Measurements from ENCODE around the gene NUCB1. TPM values are rescaled to one million over a fixed set of nuclear protein-coding genes. Genes with fewer than 3 reads are reported as not detected.

The NUCB1 gene
- total RNA-seq, 1 donor from 2014 or later = 164 TPM

- no peak for FAIRE-seq
- H4K20me1 ChIP-seq (ENCODE audit: insufficient read depth, low read length) = peaks cover 14% of the 10 kb centered on the region
- Mint-ChIP-seq H3K27ac (ENCODE audit: unreplicated experiment) (peak overlapping the region; percentile 80), H3K4me1 (ENCODE audit: low read depth, unreplicated experiment) (peaks cover 31% of the 10 kb centered on the region), H3K36me3 (ENCODE audit: low read depth, unreplicated experiment) (peaks cover 20% of the 10 kb centered on the region), H3K4me3 (ENCODE audit: unreplicated experiment) (no peak overlapping the region), H3K9me3 (ENCODE audit: unreplicated experiment) (no peaks in the 10 kb centered on the region), H3K27me3 (ENCODE audit: low read depth, unreplicated experiment) (no peaks in the 10 kb centered on the region)
- no peak overlapping the region for H2AFZ ChIP-seq (ENCODE audit: low read depth, low read length)
- TF ChIP-seq CTCF (IDR thresholded peaks at IDR 0.05; ENCODE audit: insufficient read depth, low read depth, low read length) (no peak), EZH2 (IDR thresholded peaks at IDR 0.05; ENCODE audit: insufficient read depth, low read length) (no peak)
- no peak overlapping the region for H3K4me2 ChIP-seq (ENCODE audit: low read length)
- no peak for DNase-seq (ENCODE audit: low read depth)
- no peaks in the 10 kb centered on the region for H3K9me3 ChIP-seq (ENCODE audit: insufficient read depth, low read depth, low read length)
- no peaks in the 10 kb centered on the region for H3K27me3 ChIP-seq (ENCODE audit: insufficient read depth, low read length)
- H3K4me1 ChIP-seq (ENCODE audit: insufficient read depth, low read length) = peaks cover 33% of the 10 kb centered on the region
- peaks cover 11% of the 10 kb centered on the region for H3K36me3 ChIP-seq (ENCODE audit: insufficient read depth, low read length)
- no peak overlapping the region for H3K27ac ChIP-seq (ENCODE audit: low read depth, low read length)
- H3K79me2 ChIP-seq (ENCODE audit: insufficient read depth, low read length) = peaks cover 32% of the 10 kb centered on the region
- no peak overlapping the region for H3K4me3 ChIP-seq (ENCODE audit: insufficient read depth, low read depth, low read length)
- no peak overlapping the region for H3K9ac ChIP-seq (ENCODE audit: low read length)
Measured at GRCh38 chr19:48961673-48962028, 61.5 kb downstream of the NUCB1 start.

- Histone ChIP-seq H3K36me3 (ENCODE audit: insufficient read depth, low read length) (peaks cover 16% of the 10 kb centered on the region), H3K9me3 (ENCODE audit: insufficient read depth, low read depth, low read length) (no peaks in the 10 kb centered on the region), H3K4me3 (ENCODE audit: insufficient read depth, low read depth, low read length) (no peak overlapping the region), H3K4me1 (ENCODE audit: insufficient read depth, low read length) (peaks cover 38% of the 10 kb centered on the region), H3K79me2 (ENCODE audit: insufficient read depth, low read length) (peaks cover 32% of the 10 kb centered on the region), H3K27ac (ENCODE audit: low read depth, low read length) (peak overlapping the region; percentile 98), H2AFZ (ENCODE audit: low read depth, low read length) (no peak overlapping the region), H4K20me1 (ENCODE audit: insufficient read depth, low read length) (peaks cover 20% of the 10 kb centered on the region), H3K4me2 (ENCODE audit: low read length) (peak overlapping the region; percentile 12), H3K27me3 (ENCODE audit: insufficient read depth, low read length) (no peaks in the 10 kb centered on the region), H3K9ac (ENCODE audit: low read length) (peak overlapping the region; percentile 37)
- H3K27me3 Mint-ChIP-seq (ENCODE audit: low read depth, unreplicated experiment) = no peaks in the 10 kb centered on the region
- DNase-seq (ENCODE audit: low read depth) (no peak), FAIRE-seq (no peak)
- peaks cover 32% of the 10 kb centered on the region for H3K4me1 Mint-ChIP-seq (ENCODE audit: low read depth, unreplicated experiment)
- H3K36me3 Mint-ChIP-seq (ENCODE audit: low read depth, unreplicated experiment) = peaks cover 20% of the 10 kb centered on the region
- no peaks in the 10 kb centered on the region for H3K9me3 Mint-ChIP-seq (ENCODE audit: unreplicated experiment)
- TF ChIP-seq EZH2 (IDR thresholded peaks at IDR 0.05; ENCODE audit: insufficient read depth, low read length) (no peak), CTCF (IDR thresholded peaks at IDR 0.05; ENCODE audit: insufficient read depth, low read depth, low read length) (no peak)
- H3K4me3 Mint-ChIP-seq (ENCODE audit: unreplicated experiment) = peak overlapping the region; percentile 34
- peak overlapping the region; percentile 80 for H3K27ac Mint-ChIP-seq (ENCODE audit: unreplicated experiment)
Measured at GRCh38 chr19:48962029-48962848, 62.1 kb downstream of the NUCB1 start.

DNA sequence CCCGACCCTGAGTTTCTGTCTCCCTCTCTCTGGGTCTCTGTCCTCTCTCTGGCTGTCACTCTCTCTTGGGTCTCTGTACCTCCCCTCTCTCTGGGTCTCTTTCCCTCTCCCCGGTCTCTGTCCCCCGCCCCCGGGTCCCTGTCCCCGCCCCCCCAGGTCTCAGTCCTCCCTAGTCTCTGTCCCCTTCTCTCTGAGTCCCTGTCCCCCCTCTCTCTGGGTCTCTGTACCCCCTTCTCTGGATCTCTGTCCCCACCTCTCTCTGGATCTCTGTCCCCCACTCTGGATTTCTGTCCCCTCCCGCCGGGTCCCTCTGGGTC, 62.7 kb downstream of the NUCB1 start:
- peak overlapping the region; percentile 90 for H3K4me2 ChIP-seq (ENCODE audit: low read length)
- peaks cover 12% of the 10 kb centered on the region for H3K36me3 ChIP-seq (ENCODE audit: insufficient read depth, low read length)
- peaks cover 26% of the 10 kb centered on the region for H4K20me1 ChIP-seq (ENCODE audit: insufficient read depth, low read length)
- H3K27me3 ChIP-seq (ENCODE audit: insufficient read depth, low read length) = no peaks in the 10 kb centered on the region
- peaks cover 27% of the 10 kb centered on the region for H3K79me2 ChIP-seq (ENCODE audit: insufficient read depth, low read length)
- peaks cover 40% of the 10 kb centered on the region for H3K4me1 ChIP-seq (ENCODE audit: insufficient read depth, low read length)
- Mint-ChIP-seq H3K9me3 (ENCODE audit: unreplicated experiment) (no peaks in the 10 kb centered on the region), H3K27me3 (ENCODE audit: low read depth, unreplicated experiment) (no peaks in the 10 kb centered on the region), H3K27ac (ENCODE audit: unreplicated experiment) (no peak overlapping the region), H3K4me3 (ENCODE audit: unreplicated experiment) (no peak overlapping the region), H3K36me3 (ENCODE audit: low read depth, unreplicated experiment) (peaks cover 15% of the 10 kb centered on the region), H3K4me1 (ENCODE audit: low read depth, unreplicated experiment) (peaks cover 33% of the 10 kb centered on the region)
- H2AFZ ChIP-seq (ENCODE audit: low read depth, low read length) = no peak overlapping the region
- FAIRE-seq (no peak), DNase-seq (ENCODE audit: low read depth) (no peak)
- TF ChIP-seq EZH2 (IDR thresholded peaks at IDR 0.05; ENCODE audit: insufficient read depth, low read length) = no peak
- no peak for TF ChIP-seq CTCF (IDR thresholded peaks at IDR 0.05; ENCODE audit: insufficient read depth, low read depth, low read length)
- peak overlapping the region; percentile 98 for H3K27ac ChIP-seq (ENCODE audit: low read depth, low read length)
- H3K4me3 ChIP-seq (ENCODE audit: insufficient read depth, low read depth, low read length) = no peak overlapping the region
- H3K9ac ChIP-seq (ENCODE audit: low read length) = peak overlapping the region; percentile 77
- H3K9me3 ChIP-seq (ENCODE audit: insufficient read depth, low read depth, low read length) = no peaks in the 10 kb centered on the region
